Measurements from ENCODE around the gene GPR32.

GRCh38 chr19:50796634-50797428 is 26.6 kb downstream of the GPR32 start:
- no peak for TF ChIP-seq CTCF (IDR thresholded peaks at IDR 0.05; ENCODE audit: control extremely low read depth in 1 of 3, insufficient read depth in 1 of 3, low read depth in 1 of 3, low read length in 3 of 3)
- no peak for TF ChIP-seq TAF1 (IDR thresholded peaks at IDR 0.05; ENCODE audit: low read depth, low read length)
- no peak for TF ChIP-seq CHD7 (IDR thresholded peaks at IDR 0.05; ENCODE audit: insufficient replicate concordance, low read length)
- no peak for TF ChIP-seq KDM5A (IDR thresholded peaks at IDR 0.05; ENCODE audit: low read length)
- no peak for TF ChIP-seq GABPA (IDR thresholded peaks at IDR 0.05; ENCODE audit: borderline replicate concordance, insufficient read depth, low read length)
- no peak for TF ChIP-seq EP300 (IDR thresholded peaks at IDR 0.05; ENCODE audit: borderline replicate concordance in 1 of 2, low read depth in 2 of 2, low read length in 2 of 2)
